Fibroblast of pulmonary artery (primary cell): Measurements from ENCODE around the gene ZNF616.

Experiments
- DNase-seq: peaks from one replicate; pipeline ENCODE4 v3.0.0-alpha.2; 2010; ENCODE audit warnings: low read depth
- H3K4me3 ChIP-seq: replicated peaks from 2 replicates; pipeline ENCODE4 v1.5.1; 2011; ENCODE audit warnings: low read depth, mild to moderate bottlenecking, control low read depth, low read length, moderate library complexity
- TF ChIP-seq, protein P1 (sequence below): IDR thresholded peaks from 2 replicates; pipeline ENCODE4 v1.5.1; 2011; ENCODE audit warnings: mild to moderate bottlenecking, control low read depth, low read length, inconsistent platforms; ENCODE audit errors: missing control alignments

ZNF616 gene

DNA sequence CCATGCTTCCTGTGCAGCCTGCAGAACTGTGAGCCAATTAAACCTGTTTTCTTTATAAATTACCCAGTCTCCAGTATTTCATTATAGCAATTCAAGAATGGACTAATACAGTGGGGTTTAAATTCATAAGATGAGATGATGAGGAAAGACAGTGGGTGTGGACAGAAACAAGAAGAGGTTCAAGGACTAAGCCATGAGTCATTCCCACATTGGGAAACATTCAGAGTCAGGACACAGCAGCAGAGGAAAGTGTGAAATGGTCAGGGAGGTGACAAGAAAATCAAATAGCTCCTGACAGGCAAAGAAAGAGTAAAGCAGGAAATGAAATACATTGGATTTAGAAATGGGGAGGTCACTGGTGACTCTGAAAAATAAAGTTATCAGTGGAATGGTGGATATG is 53.3 kb downstream of the ZNF616 start:
- TF ChIP-seq, protein P1, sequence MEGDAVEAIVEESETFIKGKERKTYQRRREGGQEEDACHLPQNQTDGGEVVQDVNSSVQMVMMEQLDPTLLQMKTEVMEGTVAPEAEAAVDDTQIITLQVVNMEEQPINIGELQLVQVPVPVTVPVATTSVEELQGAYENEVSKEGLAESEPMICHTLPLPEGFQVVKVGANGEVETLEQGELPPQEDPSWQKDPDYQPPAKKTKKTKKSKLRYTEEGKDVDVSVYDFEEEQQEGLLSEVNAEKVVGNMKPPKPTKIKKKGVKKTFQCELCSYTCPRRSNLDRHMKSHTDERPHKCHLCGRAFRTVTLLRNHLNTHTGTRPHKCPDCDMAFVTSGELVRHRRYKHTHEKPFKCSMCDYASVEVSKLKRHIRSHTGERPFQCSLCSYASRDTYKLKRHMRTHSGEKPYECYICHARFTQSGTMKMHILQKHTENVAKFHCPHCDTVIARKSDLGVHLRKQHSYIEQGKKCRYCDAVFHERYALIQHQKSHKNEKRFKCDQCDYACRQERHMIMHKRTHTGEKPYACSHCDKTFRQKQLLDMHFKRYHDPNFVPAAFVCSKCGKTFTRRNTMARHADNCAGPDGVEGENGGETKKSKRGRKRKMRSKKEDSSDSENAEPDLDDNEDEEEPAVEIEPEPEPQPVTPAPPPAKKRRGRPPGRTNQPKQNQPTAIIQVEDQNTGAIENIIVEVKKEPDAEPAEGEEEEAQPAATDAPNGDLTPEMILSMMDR = no peak
- DNase-seq = peak; percentile 52
- no peak overlapping the region for H3K4me3 ChIP-seq

DNA sequence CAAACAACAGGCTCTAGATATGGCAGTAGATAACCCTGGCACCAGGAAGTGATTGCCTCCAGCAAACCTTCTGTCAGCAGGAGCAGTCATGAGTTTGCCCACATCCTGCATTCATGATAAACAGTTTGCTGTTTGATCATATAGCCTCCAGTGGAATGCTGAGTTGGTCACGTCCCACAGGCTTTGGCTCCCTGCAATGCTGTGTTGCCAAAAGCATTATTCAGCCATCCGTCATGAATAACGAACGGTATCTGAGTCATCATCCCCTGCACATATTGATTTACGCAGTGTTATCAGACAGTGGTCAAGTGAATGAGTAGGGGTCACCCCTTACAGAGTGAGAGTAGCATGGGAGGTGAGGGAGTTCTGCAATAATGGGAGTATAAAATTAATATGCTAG is 69.2 kb downstream of the ZNF616 start:
- peak; percentile 60 for DNase-seq
- TF ChIP-seq, protein P1 = no peak
- H3K4me3 ChIP-seq = no peak overlapping the region

DNA sequence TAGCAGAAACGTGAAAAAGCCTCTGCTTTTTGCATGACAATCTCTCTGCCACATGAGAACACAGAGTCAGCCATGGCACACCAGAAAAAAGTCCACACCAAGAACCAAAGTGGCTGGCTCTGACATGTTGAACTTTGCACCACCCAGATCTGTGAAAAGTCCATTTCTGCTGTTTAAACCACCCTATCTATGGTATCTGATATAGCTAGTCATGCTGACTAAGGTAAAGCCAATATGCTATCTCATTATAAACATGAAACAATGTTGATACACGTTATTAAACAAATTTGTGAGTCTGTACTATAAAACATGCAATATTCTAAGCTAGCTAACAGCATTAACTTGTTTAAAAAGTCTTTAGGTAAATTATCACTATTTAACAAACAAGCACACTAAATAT is 70.1 kb downstream of the ZNF616 start:
- TF ChIP-seq, protein P1 = no peak
- H3K4me3 ChIP-seq = no peak overlapping the region
- no peak for DNase-seq

DNA sequence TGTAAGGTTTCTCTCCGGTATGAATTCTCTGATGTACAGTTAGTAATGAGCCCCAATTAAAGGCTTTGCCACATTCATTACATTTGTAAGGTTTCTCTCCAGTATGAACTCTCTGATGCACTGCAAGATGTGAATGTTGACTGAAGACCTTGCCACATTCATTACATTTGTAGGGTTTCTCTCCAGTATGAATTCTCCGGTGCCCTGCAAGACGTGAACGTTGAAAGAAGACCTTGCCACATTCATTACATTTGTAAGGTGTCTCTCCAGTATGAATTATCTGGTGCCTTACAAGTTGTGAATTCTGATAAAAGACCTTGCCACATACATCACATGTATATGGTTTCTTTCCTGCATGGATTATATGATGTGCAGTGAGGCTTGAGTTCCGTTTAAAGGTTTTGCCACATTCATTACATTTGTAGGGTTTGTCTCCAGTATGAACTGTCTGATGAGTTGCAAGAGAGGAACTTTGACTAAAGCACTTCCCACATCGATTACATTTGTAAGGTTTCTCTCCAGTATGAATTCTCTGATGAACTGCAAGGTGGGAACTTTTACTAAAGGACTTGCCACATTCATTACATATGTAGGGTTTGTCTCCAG is 73.4 kb downstream of the ZNF616 start:
- TF ChIP-seq, protein P1 = no peak
- no peak overlapping the region for H3K4me3 ChIP-seq
- DNase-seq = no peak

DNA sequence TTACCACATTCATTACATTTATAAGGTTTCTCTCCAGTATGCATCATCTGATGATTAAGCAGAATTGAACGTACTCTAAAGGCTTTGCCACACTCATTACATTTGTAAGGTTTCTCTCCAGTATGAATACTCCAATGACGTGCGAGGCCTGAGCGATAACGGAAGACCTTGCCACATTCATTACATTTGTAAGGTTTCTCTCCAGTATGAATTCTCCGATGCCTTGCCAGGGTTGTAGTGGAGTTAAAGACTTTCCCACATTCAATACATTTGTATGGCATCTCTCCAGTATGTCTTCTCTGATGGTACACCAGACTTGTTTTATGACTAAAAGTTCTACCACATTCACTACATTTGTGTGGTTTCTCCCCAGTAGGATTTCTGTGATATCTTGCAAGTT is 74.3 kb downstream of the ZNF616 start:
- H3K4me3 ChIP-seq = no peak overlapping the region
- DNase-seq = no peak
- TF ChIP-seq, protein P1 = no peak
